ENCODE data around the gene RBM47. TPM values are rescaled to one million over a fixed set of nuclear protein-coding genes. Genes with fewer than 3 reads are reported as not detected.

RBM47 gene
- 1 to 10 TPM; 3.0 to 5.0 TPM for total RNA-seq

DNA sequence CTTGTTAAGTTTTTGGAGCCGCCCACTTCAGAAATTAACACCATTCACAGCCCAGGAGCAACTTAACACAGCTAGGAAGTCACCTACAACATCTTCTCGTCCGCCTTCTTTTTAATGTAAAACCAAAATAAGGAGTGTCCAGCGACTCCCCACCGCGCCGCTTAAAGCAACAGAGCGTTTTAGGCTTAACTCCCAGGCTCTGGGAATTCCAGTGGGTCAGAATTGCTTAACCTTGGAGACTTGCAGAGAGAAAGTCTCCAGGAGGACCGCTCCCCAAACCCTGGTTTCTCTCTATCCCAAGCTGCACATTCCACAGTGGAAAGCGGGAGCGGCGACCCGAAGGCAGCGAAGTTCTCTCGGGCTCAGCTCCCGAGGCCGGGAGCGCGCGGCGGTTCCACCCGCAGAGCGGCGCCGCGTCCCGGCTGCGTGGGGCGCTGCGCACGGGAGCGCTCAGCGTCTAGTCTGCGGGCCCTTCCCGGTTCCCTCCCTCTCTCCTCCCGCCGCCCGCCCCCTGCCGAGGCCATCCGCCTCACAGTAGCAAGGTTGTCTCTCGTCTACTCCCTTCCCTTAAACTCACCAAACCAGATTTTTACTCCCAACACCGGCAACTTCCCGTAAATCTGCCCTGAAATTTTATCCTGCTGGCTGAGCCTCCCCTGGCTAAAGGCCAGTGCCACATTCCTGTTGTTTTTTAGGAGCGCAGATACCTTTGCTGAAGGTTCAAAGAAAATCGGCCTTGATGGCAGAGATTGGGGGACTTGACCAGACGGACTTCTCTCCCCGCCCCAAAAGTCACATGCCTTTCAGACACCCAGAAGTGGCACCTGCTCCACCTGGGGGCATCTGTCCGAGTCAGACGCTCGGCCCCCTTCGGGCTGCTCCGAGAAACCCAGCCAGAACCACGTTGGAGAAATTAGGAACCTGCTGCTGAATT lies at the start of gene RBM47:
RBM47 (minus strand) TSS at position 464 of the 934 bp plus-strand sequence. CDS start 190,971 bp downstream, outside the sequence.

Small RNA genes within 50 kb of the gene (microRNA-seq; reads per million reads assigned to microRNA genes)
- not detected for gene MIR4802 (ENCODE audit: borderline microRNAs expressed, borderline replicate concordance)

Other genes starting within 250 kb of the RBM47 start
- under 1 TPM; 0.15 to 0.31 TPM for gene NSUN7, start 120.1 kb upstream of the RBM47 start, total RNA-seq

All from activated naive CD4-positive, alpha-beta T cell treated with anti-CD3 and anti-CD28 coated beads, Interleukin-2, amount 10 ng/mL, durations not matched to agents 5 hours and 36 hours (primary cell).